Prostate gland (tissue), 2 donors: Measurements from ENCODE around the gene CENPA. TPM values are rescaled to one million over a fixed set of nuclear protein-coding genes. Genes with fewer than 3 reads are reported as not detected.

ENCODE experiments used
- DNase-seq: peaks from one replicate; pipeline ENCODE4 v3.0.0-alpha.2; 2019; ENCODE audit warnings: low spot score
- H3K27ac ChIP-seq, 2 donors: fragments of 200-600 bp; sonication (generic); 2 replicates each; pipeline ENCODE4 v1.5.1; 2017 to 2019
- H3K27me3 ChIP-seq: fragments of 200-600 bp; sonication (generic); replicated peaks from 2 replicates; pipeline ENCODE4 v1.5.1; 2019; ENCODE audit not compliant: insufficient read depth
- H3K36me3 ChIP-seq, 2 donors: fragments of 200-600 bp; sonication (generic); 1 replicate in 1 of 2; 2 replicates in 1 of 2; pipeline versions ENCODE4 v1.5.1 to v1.8.1; 2017 to 2019
- H3K4me1 ChIP-seq: fragments of 200-600 bp; sonication (generic); replicated peaks from 2 replicates; pipeline ENCODE4 v1.5.1; 2019
- H3K4me3 ChIP-seq, 2 donors: fragments of 200-600 bp; sonication (generic); 2 replicates each; pipeline ENCODE4 v1.5.1; 2017 to 2019
- H3K9me3 ChIP-seq: fragments of 200-600 bp; sonication (generic); 2 replicates; pipeline ENCODE4 v1.5.1; 2017
- POLR2A ChIP-seq: fragments of 450-650 bp; IDR thresholded peaks from one replicate; pipeline ENCODE4 v1.6.1; 2016; ENCODE audit warnings: antibody characterized with exemption, mild to moderate bottlenecking
- POLR2AphosphoS5 ChIP-seq: sonication (generic); formaldehyde crosslinking; IDR thresholded peaks from one replicate; pipeline ENCODE4 v1.6.1; 2017; ENCODE audit warnings: antibody characterized with exemption
- WGBS: methylation state at CpG from one replicate; pipeline ENCODE4 v1.1.5; 2018; 5-methylcytosine and 5-hydroxymethylcytosine counted together
- intact Hi-C: fragments of 100-400 bp; cut with DNase I; formaldehyde crosslinking; loops from one replicate; pipeline ENCODE4 v1.14.2; 2022
- total RNA-seq, 2 donors: library from RNA; depleted of rRNA; stranded (reverse); fragments of >200 nt; gene quantifications; one replicate each; pipeline ENCODE4 v1.1.0, GENCODE V29; 2016
- TF ChIP-seq, protein P1 (sequence below), 4 experiments: fragments of 200-600 bp in 2 of 4; fragments of 450-650 bp in 2 of 4; sonication (generic) in 2 of 4; IDR thresholded peaks; 1 replicate in 3 of 4; 2 replicates in 1 of 4; pipeline ENCODE4 v1.5.1; 2016 to 2019; ENCODE audit warnings: antibody characterized with exemption in 4 of 4, mild to moderate bottlenecking in 2 of 4, moderate library complexity in 2 of 4

Gene CENPA
- total RNA-seq, 2 donors from 2014 or later = 0.23 to 0.68 TPM

DNA sequence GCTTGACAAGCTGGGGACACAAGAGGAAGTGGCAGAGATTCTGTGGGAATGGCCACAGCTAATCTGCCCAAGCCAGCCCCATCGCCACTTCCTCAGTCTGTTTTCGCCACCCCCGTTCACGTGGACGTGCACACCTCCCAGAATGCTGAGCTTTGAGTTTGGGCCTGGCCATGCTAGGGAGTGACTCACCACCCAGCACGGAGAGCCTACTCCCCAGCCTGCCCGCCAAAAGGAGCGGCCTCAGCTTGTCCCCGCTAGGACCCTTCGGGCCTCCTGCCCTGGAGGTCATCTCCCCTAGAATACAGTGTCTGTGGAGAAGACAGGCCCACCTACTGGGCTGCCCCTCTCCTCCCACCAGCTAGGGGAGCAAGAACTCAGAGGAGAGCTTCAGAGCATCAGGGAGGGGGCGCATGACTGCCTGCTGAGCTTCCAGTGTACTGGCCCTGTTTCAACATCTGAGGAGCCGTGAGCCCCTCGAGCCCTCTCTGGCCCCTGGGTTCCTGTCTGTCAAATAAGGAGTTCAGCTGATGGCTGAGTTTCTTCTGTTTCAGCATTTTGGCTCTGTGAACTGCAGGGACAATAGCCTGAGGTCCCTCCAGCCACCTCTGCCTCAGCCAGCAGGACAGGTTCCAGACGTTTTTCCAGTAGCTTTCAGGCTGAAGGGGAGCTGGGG is 16.6 kb upstream of the CENPA start:
- no peak overlapping the region for H3K4me3 ChIP-seq
- intact Hi-C loops = no loop called here
- H3K27me3 ChIP-seq = no peaks in the 10 kb centered on the region
- no peaks in the 10 kb centered on the region for H3K9me3 ChIP-seq
- H3K27ac ChIP-seq = peak overlapping the region; percentile 46 to 83
- H3K36me3 ChIP-seq = no peaks in the 10 kb centered on the region
- peaks cover 37% of the 10 kb centered on the region for H3K4me1 ChIP-seq
- WGBS = 33% methylated on average over 13 of the region's 14 CpGs
- TF ChIP-seq, protein P1, sequence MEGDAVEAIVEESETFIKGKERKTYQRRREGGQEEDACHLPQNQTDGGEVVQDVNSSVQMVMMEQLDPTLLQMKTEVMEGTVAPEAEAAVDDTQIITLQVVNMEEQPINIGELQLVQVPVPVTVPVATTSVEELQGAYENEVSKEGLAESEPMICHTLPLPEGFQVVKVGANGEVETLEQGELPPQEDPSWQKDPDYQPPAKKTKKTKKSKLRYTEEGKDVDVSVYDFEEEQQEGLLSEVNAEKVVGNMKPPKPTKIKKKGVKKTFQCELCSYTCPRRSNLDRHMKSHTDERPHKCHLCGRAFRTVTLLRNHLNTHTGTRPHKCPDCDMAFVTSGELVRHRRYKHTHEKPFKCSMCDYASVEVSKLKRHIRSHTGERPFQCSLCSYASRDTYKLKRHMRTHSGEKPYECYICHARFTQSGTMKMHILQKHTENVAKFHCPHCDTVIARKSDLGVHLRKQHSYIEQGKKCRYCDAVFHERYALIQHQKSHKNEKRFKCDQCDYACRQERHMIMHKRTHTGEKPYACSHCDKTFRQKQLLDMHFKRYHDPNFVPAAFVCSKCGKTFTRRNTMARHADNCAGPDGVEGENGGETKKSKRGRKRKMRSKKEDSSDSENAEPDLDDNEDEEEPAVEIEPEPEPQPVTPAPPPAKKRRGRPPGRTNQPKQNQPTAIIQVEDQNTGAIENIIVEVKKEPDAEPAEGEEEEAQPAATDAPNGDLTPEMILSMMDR (IDR thresholded peaks at IDR 0.05) = peak in 1 of 4 experiments; percentile 6
- TF ChIP-seq POLR2AphosphoS5 (peak; percentile 5), POLR2A (peak; percentile 42)
- DNase-seq = peak; percentile 54

DNA sequence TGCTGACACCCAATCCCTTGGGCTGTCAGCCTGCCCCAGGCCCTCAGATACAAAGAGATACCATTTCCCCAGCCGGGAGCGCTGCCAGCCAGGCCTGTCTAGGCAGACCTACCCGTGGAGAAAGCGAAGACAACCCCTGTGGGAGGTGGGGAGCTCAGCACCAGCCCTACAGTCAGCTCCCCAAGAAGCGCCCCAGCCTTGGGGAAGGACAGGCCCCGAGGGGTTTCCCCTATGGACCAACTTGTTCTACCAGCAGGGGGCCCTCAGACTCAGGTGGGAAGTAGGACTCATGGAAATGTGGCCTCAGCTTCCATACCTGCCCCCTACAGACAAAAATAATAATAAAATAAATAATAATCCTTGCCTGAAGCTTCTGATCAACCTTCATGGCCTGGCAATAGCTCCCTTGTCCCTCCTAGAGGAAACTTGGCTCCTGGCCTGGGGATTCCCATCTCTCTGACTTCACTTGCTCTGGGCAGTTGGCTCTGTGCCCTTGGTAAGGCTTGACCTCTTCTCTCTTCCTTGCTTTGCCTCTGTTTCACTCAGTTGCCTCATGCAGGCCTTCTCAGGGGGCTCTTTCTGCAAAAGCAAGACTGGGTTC is 14.8 kb upstream of the CENPA start:
- H3K27me3 ChIP-seq = no peaks in the 10 kb centered on the region
- peaks cover 29% of the 10 kb centered on the region for H3K4me1 ChIP-seq
- no peaks in the 10 kb centered on the region for H3K9me3 ChIP-seq
- H3K36me3 ChIP-seq = peaks cover 0 to 10% of the 10 kb centered on the region in 2 donors
- TF ChIP-seq, protein P1 (IDR thresholded peaks at IDR 0.05) = peak in 3 of 4 experiments; percentile 17 to 36 (median 27)
- TF ChIP-seq POLR2AphosphoS5 = no peak
- peak overlapping the region; percentile 75 to 83 for H3K27ac ChIP-seq
- intact Hi-C loops = no loop called here
- no peak overlapping the region for H3K4me3 ChIP-seq
- DNase-seq = peak; percentile 73
- WGBS = 11% methylated on average over 6 of the region's 6 CpGs

DNA sequence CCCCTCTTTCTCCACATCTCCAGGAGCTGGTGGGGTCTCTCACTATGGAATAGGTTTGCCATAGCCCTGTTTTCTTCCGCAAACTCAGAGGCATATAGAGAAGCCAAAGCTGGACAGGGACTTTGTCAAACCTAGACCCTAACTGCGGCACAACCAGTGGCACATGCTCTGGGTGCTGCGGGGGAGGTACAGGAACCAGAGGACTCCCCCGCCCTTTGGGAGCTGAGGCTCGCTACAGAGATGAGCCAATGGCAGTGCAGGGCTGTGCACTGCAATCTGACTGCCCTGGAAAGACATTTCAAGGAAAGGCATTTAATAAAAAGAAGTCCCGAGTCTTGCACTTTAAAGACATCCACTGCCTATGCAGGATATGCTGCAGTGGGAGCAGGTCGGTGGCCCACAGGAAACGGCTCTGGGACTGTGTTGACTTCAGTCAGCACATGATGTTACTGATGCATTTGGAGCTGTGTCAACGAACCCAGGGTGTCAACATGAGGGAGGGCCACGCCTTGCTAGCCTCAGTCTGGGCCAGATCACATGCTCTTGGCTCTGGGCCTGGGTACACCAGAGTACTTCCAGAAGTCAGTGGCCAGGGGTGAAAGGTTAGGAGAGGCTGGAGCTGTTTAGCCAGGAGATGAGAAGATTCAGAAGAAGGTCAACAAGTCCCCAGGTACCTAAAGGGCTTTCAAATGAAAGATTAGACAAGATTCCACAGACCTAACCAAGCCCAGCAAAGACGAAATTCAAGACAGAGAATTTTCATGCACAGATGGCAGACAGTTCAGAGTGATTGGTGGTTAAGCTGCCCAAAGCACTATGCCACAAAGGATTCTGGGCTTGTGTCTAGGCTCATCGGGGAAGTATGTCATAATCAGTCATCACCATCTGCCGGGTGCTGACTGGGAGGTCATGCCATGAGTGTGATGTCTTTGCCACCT is 13.5 kb upstream of the CENPA start:
- peak overlapping the region; percentile 75 to 83 for H3K27ac ChIP-seq
- TF ChIP-seq, protein P1 (IDR thresholded peaks at IDR 0.05) = no peak
- peak; percentile 30 for TF ChIP-seq POLR2A
- peak; percentile 99 for TF ChIP-seq POLR2AphosphoS5
- H3K36me3 ChIP-seq = peaks cover 0 to 14% of the 10 kb centered on the region in 2 donors
- DNase-seq = peak; percentile 95
- intact Hi-C loops = no loop called here
- H3K4me1 ChIP-seq = peaks cover 29% of the 10 kb centered on the region
- no peaks in the 10 kb centered on the region for H3K9me3 ChIP-seq
- H3K27me3 ChIP-seq = no peaks in the 10 kb centered on the region
- 42% methylated on average over 13 of the region's 13 CpGs for WGBS
- no peak overlapping the region for H3K4me3 ChIP-seq

DNA sequence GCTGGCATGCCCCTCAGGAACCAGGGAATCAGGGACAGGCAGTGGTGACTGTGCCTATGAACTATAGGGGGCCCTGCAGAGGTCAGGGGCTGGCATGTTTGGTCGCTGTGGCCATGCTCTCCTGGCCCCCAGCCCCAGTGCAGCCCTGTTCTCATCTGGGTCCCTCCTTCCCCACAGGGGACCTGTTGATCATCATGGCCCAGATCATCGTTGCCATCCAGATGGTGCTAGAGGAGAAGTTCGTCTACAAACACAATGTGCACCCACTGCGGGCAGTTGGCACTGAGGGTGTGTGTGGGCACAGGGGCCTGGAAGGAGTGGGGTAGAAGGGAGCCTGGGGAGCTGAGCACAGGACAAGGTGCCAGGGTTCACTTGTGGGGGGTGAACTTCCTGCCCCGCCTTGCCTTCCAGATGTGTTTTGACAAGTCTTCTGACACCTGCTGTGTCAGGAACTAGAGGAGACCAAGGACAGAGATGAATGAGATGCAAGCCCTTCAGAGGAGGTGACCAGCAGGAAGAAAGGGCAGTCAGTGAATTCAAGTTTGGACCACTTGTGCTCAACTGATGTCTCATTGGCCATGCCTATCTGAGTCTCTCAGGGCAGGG is 9.6 kb upstream of the CENPA start:
- H3K9me3 ChIP-seq = no peaks in the 10 kb centered on the region
- no peak for DNase-seq
- H3K4me3 ChIP-seq = no peak overlapping the region
- intact Hi-C loops = no loop called here
- no peak overlapping the region for H3K27ac ChIP-seq
- no peaks in the 10 kb centered on the region for H3K27me3 ChIP-seq
- peaks cover 0 to 14% of the 10 kb centered on the region in 2 donors for H3K36me3 ChIP-seq
- H3K4me1 ChIP-seq = peaks cover 9% of the 10 kb centered on the region
- 92% methylated on average over 5 of the region's 5 CpGs for WGBS
- TF ChIP-seq, protein P1 (IDR thresholded peaks at IDR 0.05) = no peak
- TF ChIP-seq POLR2A = no peak
- no peak for TF ChIP-seq POLR2AphosphoS5
